HCT116 (cell line): ENCODE data around the gene RASA2. TPM values are rescaled to one million over a fixed set of nuclear protein-coding genes. Genes with fewer than 3 reads are reported as not detected.

Experiments used
- ATAC-seq: fragments of 200-7000 bp; cut with Tn5 transposase; 2 replicates; pipeline ENCODE4 v1.9.1; 2020; ENCODE audit warnings: mild to moderate bottlenecking, moderate library complexity
- BruUV-seq: library from RNA; stranded (reverse); fragments of 400-500 nt; replicated peaks from 2 replicates; lab custom pipeline; 2021; lab: Mats Ljungman, UMichigan
- CTCF ChIA-PET: fragments of 300-600 bp; sonication (Branson Sonifier 250); formaldehyde crosslinking; loops from one replicate; lab custom pipeline; 2021; ENCODE audit warnings: antibody characterized with exemption; lab: Charles Lee
- POLR2A ChIA-PET: fragments of 300-600, 350-600 bp; sonication (Branson Sonifier 250); formaldehyde crosslinking; loops from one replicate; lab custom pipeline; 2021; ENCODE audit warnings: antibody characterized with exemption; lab: Charles Lee
- RAD21 ChIA-PET, 2 experiments: fragments of 300-600 bp; sonication (Branson Sonifier 250); formaldehyde crosslinking; loops; one replicate each; lab custom pipeline; 2023; ENCODE audit warnings: low total read pairs in 2 of 2; ENCODE audit not compliant: uncharacterized antibody in 2 of 2, unreplicated experiment in 2 of 2, low non-redundant PET in 1 of 2; lab: Charles Lee
- DNase-seq: peaks from one replicate; pipeline ENCODE4 v3.0.0-alpha.2; 2010; ENCODE audit warnings: low read depth, low spot score
- H2AFZ ChIP-seq: fragments of 200-600 bp; shearing (Covaris generic), sonication (generic); 2 replicates; pipeline ENCODE4 v1.6.1; 2017; ENCODE audit warnings: low read depth, mixed run types, mixed read lengths, antibody characterized with exemption, low read length; ENCODE audit not compliant: poor library complexity, severe bottlenecking
- H3K27ac ChIP-seq: 2 replicates; pipeline ENCODE4 v1.5.1; 2012; ENCODE audit warnings: low read depth, low read length
- H3K27me3 ChIP-seq: fragments of 200-600 bp; sonication (generic); 2 replicates; pipeline ENCODE4 v1.6.1; 2016; ENCODE audit warnings: mixed run types, low read length, mixed read lengths; ENCODE audit not compliant: insufficient read depth
- H3K36me3 ChIP-seq, 2 experiments: fragments of 200-500 bp in 1 of 2; fragments of 200-600 bp in 1 of 2; sonication (Bioruptor generic) in 1 of 2; sonication (generic) in 1 of 2; 2 replicates each; pipeline versions ENCODE4 v1.5.1 to v1.6.1; 2014 to 2016; ENCODE audit warnings: low read length in 2 of 2, inconsistent platforms in 1 of 2, mixed read lengths in 1 of 2, mixed run types in 1 of 2; ENCODE audit not compliant: insufficient read depth in 2 of 2, control insufficient read depth in 1 of 2
- H3K4me1 ChIP-seq, 2 experiments: fragments of 200-600 bp in 1 of 2; sonication (generic) in 1 of 2; 2 replicates each; pipeline versions ENCODE4 v1.5.1 to v1.6.1; 2012 to 2017; ENCODE audit warnings: low read length in 2 of 2, inconsistent platforms in 1 of 2, mild to moderate bottlenecking in 1 of 2, mixed read lengths in 1 of 2, mixed run types in 1 of 2, moderate library complexity in 1 of 2; ENCODE audit not compliant: insufficient read depth in 2 of 2, control insufficient read depth in 1 of 2
- H3K4me2 ChIP-seq: fragments of 200-600 bp; sonication (generic); 2 replicates; pipeline ENCODE4 v1.6.1; 2017; ENCODE audit warnings: mixed run types, low read length, mixed read lengths
- H3K4me3 ChIP-seq, 2 experiments: fragments of 200-600 bp in 1 of 2; sonication (generic) in 1 of 2; replicated peaks in 1 of 2; 2 replicates each; pipeline ENCODE4 v1.5.1; 2011 to 2016; ENCODE audit warnings: low read length in 2 of 2, control low read depth in 1 of 2, low read depth in 1 of 2, mild to moderate bottlenecking in 1 of 2, mixed read lengths in 1 of 2, mixed run types in 1 of 2
- H3K79me2 ChIP-seq: fragments of 200-600 bp; sonication (generic); 2 replicates; pipeline ENCODE4 v1.6.1; 2017; ENCODE audit warnings: mild to moderate bottlenecking, mixed run types, low read length, moderate library complexity, mixed read lengths; ENCODE audit not compliant: insufficient read depth
- H3K9ac ChIP-seq: fragments of 200-600 bp; sonication (generic); 2 replicates; pipeline ENCODE4 v1.6.1; 2016; ENCODE audit warnings: low read length, mixed read lengths
- H3K9me2 ChIP-seq: fragments of 200-600 bp; sonication (generic), shearing (Covaris generic); 2 replicates; pipeline ENCODE4 v1.6.1; 2017; ENCODE audit warnings: mixed run types, mild to moderate bottlenecking, moderate library complexity; ENCODE audit not compliant: insufficient read depth
- H3K9me3 ChIP-seq, 2 experiments: fragments of 200-500 bp in 1 of 2; fragments of 200-600 bp in 1 of 2; sonication (Bioruptor generic) in 1 of 2; sonication (generic) in 1 of 2; 2 replicates each; pipeline ENCODE4 v1.6.1; 2014 to 2017; ENCODE audit warnings: low read length in 2 of 2, mixed read lengths in 2 of 2, inconsistent platforms in 1 of 2, low read depth in 1 of 2, mild to moderate bottlenecking in 1 of 2, mixed run types in 1 of 2, moderate library complexity in 1 of 2; ENCODE audit not compliant: control insufficient read depth in 1 of 2, insufficient read depth in 1 of 2
- H4K20me1 ChIP-seq: fragments of 200-600 bp; sonication (generic), shearing (Covaris generic); 2 replicates; pipeline ENCODE4 v1.6.1; 2017; ENCODE audit warnings: mixed run types, mild to moderate bottlenecking, moderate library complexity; ENCODE audit not compliant: insufficient read depth
- CBX3 ChIP-seq: IDR thresholded peaks from 2 replicates; pipeline ENCODE4 v1.6.1; 2012; ENCODE audit warnings: low read depth
- CEBPB ChIP-seq: IDR thresholded peaks from 2 replicates; pipeline ENCODE4 v1.6.1; 2012; ENCODE audit warnings: low read depth
- EGR1 ChIP-seq: IDR thresholded peaks from 2 replicates; pipeline ENCODE4 v1.6.1; 2012; ENCODE audit warnings: low read depth
- EZH2 ChIP-seq: fragments of 200-600 bp; sonication (generic); IDR thresholded peaks from 2 replicates; pipeline ENCODE4 v1.6.1; 2017; ENCODE audit warnings: antibody characterized with exemption, mixed run types
- EZH2phosphoT487 ChIP-seq: fragments of 200-600 bp; IDR thresholded peaks from 2 replicates; pipeline ENCODE4 v1.6.1; 2018; ENCODE audit warnings: antibody characterized with exemption, borderline replicate concordance
- FOSL1 ChIP-seq: IDR thresholded peaks from 2 replicates; pipeline ENCODE4 v1.6.1; 2012; ENCODE audit warnings: low read depth
- JUND ChIP-seq: IDR thresholded peaks from 2 replicates; pipeline ENCODE4 v1.6.1; 2012
- POLR2A ChIP-seq: IDR thresholded peaks from 2 replicates; pipeline ENCODE4 v1.7.0; 2011; ENCODE audit warnings: borderline replicate concordance; ENCODE audit not compliant: insufficient read depth, insufficient read length; ENCODE audit errors: extremely low read depth
- POLR2AphosphoS5 ChIP-seq: IDR thresholded peaks from 2 replicates; pipeline ENCODE4 v1.6.1; 2011; ENCODE audit warnings: mild to moderate bottlenecking, low read depth, low read length, moderate library complexity
- RAD21 ChIP-seq: IDR thresholded peaks from 2 replicates; pipeline ENCODE4 v1.6.1; 2012; ENCODE audit warnings: low read depth, mild to moderate bottlenecking
- SIN3A ChIP-seq: IDR thresholded peaks from 2 replicates; pipeline ENCODE4 v1.6.1; 2012; ENCODE audit warnings: low read depth
- SP1 ChIP-seq: IDR thresholded peaks from 2 replicates; pipeline ENCODE4 v1.6.1; 2012; ENCODE audit warnings: low read depth
- SRF ChIP-seq: IDR thresholded peaks from 2 replicates; pipeline ENCODE4 v1.6.1; 2012; ENCODE audit warnings: low read depth
- TCF7L2 ChIP-seq: IDR thresholded peaks from 2 replicates; pipeline ENCODE4 v1.7.0; 2011; ENCODE audit warnings: borderline replicate concordance, inconsistent platforms; ENCODE audit not compliant: insufficient read depth, insufficient read length; ENCODE audit errors: extremely low read depth
- YY1 ChIP-seq: IDR thresholded peaks from 2 replicates; pipeline ENCODE4 v1.6.1; 2011; ENCODE audit warnings: low read length, low read depth, moderate library complexity, mild to moderate bottlenecking; ENCODE audit not compliant: insufficient replicate concordance; ENCODE audit errors: extremely low read depth
- ZBTB33 ChIP-seq: IDR thresholded peaks from 2 replicates; pipeline ENCODE4 v1.6.1; 2011; ENCODE audit warnings: mild to moderate bottlenecking, low read length, moderate library complexity; ENCODE audit not compliant: insufficient replicate concordance; ENCODE audit errors: extremely low read depth
- ZFX ChIP-seq: fragments of 450-650 bp; IDR thresholded peaks from 2 replicates; pipeline ENCODE4 v1.6.1; 2017
- ZNF274 ChIP-seq: fragments of 200-500 bp; sonication (Bioruptor generic); IDR thresholded peaks from 2 replicates; pipeline ENCODE4 v1.6.1; 2014; ENCODE audit warnings: mild to moderate bottlenecking, low read depth, low read length, inconsistent platforms
- intact Hi-C: fragments of 100-400 bp; cut with micrococcal nuclease; formaldehyde crosslinking; loops from 2 replicates; pipeline ENCODE4 v1.10.0; 2022
- total RNA-seq: library from RNA; stranded (reverse); gene quantifications from one replicate; pipeline ENCODE4 v1.2.1, GENCODE V29; 2021; ENCODE audit not compliant: unreplicated experiment
- TF ChIP-seq, protein P1 (sequence below): IDR thresholded peaks from 2 replicates; pipeline ENCODE4 v1.6.1; 2012; ENCODE audit warnings: low read depth
- TF ChIP-seq, protein P2 (sequence below): IDR thresholded peaks from 2 replicates; pipeline ENCODE4 v1.6.1; 2012

The RASA2 gene
- total RNA-seq, 1 experiment from 2014 or later = 12.8 TPM

DNA sequence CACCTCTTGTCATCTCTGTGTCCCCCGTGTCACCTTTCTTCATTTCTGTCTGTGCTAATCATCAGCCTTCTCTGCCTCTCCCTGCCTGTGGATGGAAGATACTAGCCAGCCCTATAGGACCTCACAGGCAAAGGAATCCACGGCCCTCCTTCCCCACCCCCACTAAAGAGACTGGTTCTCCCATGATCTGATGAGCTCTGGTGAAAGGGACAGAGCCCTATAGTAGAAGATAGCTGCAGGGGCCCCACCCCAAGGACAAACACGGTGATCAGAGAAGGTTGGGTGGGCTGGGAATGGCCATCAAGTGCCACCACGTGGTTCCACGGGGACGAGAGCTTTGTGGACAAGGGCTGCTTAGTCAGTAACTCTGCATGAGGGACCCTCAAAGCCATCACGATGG, 27.8 kb upstream of the RASA2 start:
- POLR2A ChIA-PET = no interaction called here
- H3K4me2 ChIP-seq = no peak overlapping the region

More for the DNA sequence above, 27.8 kb upstream of the RASA2 start:
- H3K4me3 ChIP-seq = no peak overlapping the region
- peaks cover 0 to 2% of the 10 kb centered on the region in 2 experiments; a peak in 1 of 4 replicates for H3K9me3 ChIP-seq
- no TSS peak for BruUV-seq
- no peak for ATAC-seq
- H3K9me2 ChIP-seq = no peaks in the 10 kb centered on the region
- ChIA-PET RAD21 (interaction anchor here in 1 of 2 experiments (1.7 kb wide), 1 partner anchor 102 kb away, joined by 9 read pairs; no protein-coding TSS in a partner anchor), CTCF (interaction anchor here (1.5 to 5.7 kb wide), 5 partner anchors 94 to 150 kb away, joined by 6 to 87 read pairs (median 9); no protein-coding TSS in a partner anchor)
- H2AFZ ChIP-seq = no peak overlapping the region
- H3K27me3 ChIP-seq = no peaks in the 10 kb centered on the region
- no peak for TF ChIP-seq RAD21
- no peak for TF ChIP-seq POLR2A
- no peak for TF ChIP-seq SIN3A
- TF ChIP-seq CEBPB = no peak
- no peak for TF ChIP-seq SP1
- TF ChIP-seq EGR1 = no peak
- TF ChIP-seq SRF = no peak
- TF ChIP-seq, protein P1, sequence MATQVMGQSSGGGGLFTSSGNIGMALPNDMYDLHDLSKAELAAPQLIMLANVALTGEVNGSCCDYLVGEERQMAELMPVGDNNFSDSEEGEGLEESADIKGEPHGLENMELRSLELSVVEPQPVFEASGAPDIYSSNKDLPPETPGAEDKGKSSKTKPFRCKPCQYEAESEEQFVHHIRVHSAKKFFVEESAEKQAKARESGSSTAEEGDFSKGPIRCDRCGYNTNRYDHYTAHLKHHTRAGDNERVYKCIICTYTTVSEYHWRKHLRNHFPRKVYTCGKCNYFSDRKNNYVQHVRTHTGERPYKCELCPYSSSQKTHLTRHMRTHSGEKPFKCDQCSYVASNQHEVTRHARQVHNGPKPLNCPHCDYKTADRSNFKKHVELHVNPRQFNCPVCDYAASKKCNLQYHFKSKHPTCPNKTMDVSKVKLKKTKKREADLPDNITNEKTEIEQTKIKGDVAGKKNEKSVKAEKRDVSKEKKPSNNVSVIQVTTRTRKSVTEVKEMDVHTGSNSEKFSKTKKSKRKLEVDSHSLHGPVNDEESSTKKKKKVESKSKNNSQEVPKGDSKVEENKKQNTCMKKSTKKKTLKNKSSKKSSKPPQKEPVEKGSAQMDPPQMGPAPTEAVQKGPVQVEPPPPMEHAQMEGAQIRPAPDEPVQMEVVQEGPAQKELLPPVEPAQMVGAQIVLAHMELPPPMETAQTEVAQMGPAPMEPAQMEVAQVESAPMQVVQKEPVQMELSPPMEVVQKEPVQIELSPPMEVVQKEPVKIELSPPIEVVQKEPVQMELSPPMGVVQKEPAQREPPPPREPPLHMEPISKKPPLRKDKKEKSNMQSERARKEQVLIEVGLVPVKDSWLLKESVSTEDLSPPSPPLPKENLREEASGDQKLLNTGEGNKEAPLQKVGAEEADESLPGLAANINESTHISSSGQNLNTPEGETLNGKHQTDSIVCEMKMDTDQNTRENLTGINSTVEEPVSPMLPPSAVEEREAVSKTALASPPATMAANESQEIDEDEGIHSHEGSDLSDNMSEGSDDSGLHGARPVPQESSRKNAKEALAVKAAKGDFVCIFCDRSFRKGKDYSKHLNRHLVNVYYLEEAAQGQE = no peak
- TF ChIP-seq POLR2AphosphoS5 = no peak
- no peak for TF ChIP-seq JUND
- no peak for TF ChIP-seq ZNF274
- TF ChIP-seq, protein P2, sequence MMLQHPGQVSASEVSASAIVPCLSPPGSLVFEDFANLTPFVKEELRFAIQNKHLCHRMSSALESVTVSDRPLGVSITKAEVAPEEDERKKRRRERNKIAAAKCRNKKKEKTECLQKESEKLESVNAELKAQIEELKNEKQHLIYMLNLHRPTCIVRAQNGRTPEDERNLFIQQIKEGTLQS = no peak
- no peak for TF ChIP-seq FOSL1
- TF ChIP-seq EZH2phosphoT487 = no peak
- TF ChIP-seq YY1 = no peak
- no peak for TF ChIP-seq ZBTB33
- TF ChIP-seq EZH2 = no peak
- TF ChIP-seq TCF7L2 = no peak
- TF ChIP-seq CBX3 = no peak
- TF ChIP-seq ZFX = no peak
- H3K4me1 ChIP-seq = peaks cover 0 to 12% of the 10 kb centered on the region in 2 experiments; a peak in 2 of 4 replicates
- H3K9ac ChIP-seq = no peak overlapping the region
- H4K20me1 ChIP-seq = no peaks in the 10 kb centered on the region
- intact Hi-C loops = loop anchor here (10.0 kb wide), 1 partner anchor 454 kb away; no protein-coding TSS in a partner anchor
- H3K27ac ChIP-seq = no peak overlapping the region
- H3K36me3 ChIP-seq = no peaks in the 10 kb centered on the region
- H3K79me2 ChIP-seq = no peaks in the 10 kb centered on the region
- no peak for DNase-seq
